Osteoblast (primary cell): ENCODE data around the gene CCNT2. TPM values are rescaled to one million over a fixed set of nuclear protein-coding genes. Genes with fewer than 3 reads are reported as not detected.

ENCODE experiments used
- DNase-seq: peaks from one replicate; pipeline ENCODE4 v3.0.0; 2011; ENCODE audit warnings: low spot score, mixed read lengths; ENCODE audit not compliant: insufficient read length; ENCODE audit errors: missing footprints
- H2AFZ ChIP-seq: 2 replicates; pipeline ENCODE4 v1.6.0; 2011; ENCODE audit warnings: mild to moderate bottlenecking, low read length
- H3K27ac ChIP-seq: 2 replicates; pipeline ENCODE4 v1.5.1; 2011; ENCODE audit warnings: mild to moderate bottlenecking, low read depth, low read length, moderate library complexity
- H3K27me3 ChIP-seq: 2 replicates; pipeline ENCODE4 v1.6.0; 2012; ENCODE audit warnings: mild to moderate bottlenecking, control low read depth, inconsistent platforms, low read length, moderate library complexity; ENCODE audit not compliant: insufficient read depth
- H3K36me3 ChIP-seq: 2 replicates; pipeline ENCODE4 v1.5.1; 2011; ENCODE audit warnings: mild to moderate bottlenecking, low read length, control low read depth, moderate library complexity; ENCODE audit not compliant: insufficient read depth
- H3K4me1 ChIP-seq: 2 replicates; pipeline ENCODE4 v1.5.1; 2011; ENCODE audit warnings: mild to moderate bottlenecking, low read length, control low read depth, moderate library complexity; ENCODE audit not compliant: insufficient read depth
- H3K4me2 ChIP-seq: 2 replicates; pipeline ENCODE4 v1.6.0; 2011; ENCODE audit warnings: mild to moderate bottlenecking, low read length; ENCODE audit not compliant: insufficient read depth
- H3K4me3 ChIP-seq: fragments of 200-600 bp; sonication (generic); 3 replicates; pipeline ENCODE4 v1.5.1; 2012; ENCODE audit warnings: mild to moderate bottlenecking, low read length, inconsistent platforms; ENCODE audit not compliant: insufficient read depth
- H3K79me2 ChIP-seq: 2 replicates; pipeline ENCODE4 v1.6.0; 2012; ENCODE audit warnings: mild to moderate bottlenecking, low read length, control low read depth, inconsistent platforms; ENCODE audit not compliant: insufficient read depth
- H3K9me3 ChIP-seq: 2 replicates; pipeline ENCODE4 v1.5.1; 2011; ENCODE audit warnings: low read depth, low read length, control low read depth
- H4K20me1 ChIP-seq: 2 replicates; pipeline ENCODE4 v1.6.0; 2012; ENCODE audit warnings: mild to moderate bottlenecking, low read length, control low read depth; ENCODE audit not compliant: insufficient read depth
- total RNA-seq: library from RNA; depleted of rRNA; stranded (reverse); fragments of >200 nt; gene quantifications from 2 replicates; pipeline ENCODE4 v1.2.3, GENCODE V29; 2012
- TF ChIP-seq, protein P1 (sequence below): IDR thresholded peaks from 2 replicates; pipeline ENCODE4 v1.5.1; 2011; ENCODE audit warnings: mild to moderate bottlenecking, low read depth, low read length, moderate library complexity; ENCODE audit errors: extremely low read depth

Gene CCNT2
- total RNA-seq, 1 donor = 26.8 TPM

DNA sequence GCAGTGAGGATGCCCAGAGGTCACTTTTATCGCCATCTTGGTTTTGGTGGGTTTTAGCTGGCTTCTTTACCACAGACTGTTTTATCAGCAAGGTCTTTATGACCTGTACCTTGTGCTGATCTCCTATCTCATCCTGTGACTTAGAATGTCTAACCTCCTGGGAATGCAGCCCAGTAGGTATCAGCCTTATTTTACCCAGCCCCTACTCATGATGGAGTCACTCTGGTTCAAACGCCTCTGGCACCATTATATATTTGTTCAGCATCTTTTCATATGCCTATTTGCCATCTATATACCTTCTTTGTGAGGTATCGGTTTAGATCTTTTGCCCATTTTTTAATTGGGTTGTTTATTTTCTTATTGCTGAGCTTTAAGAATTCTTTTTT, 7.2 kb upstream of the CCNT2 start:
- H3K4me3 ChIP-seq = no peak overlapping the region
- TF ChIP-seq, protein P1, sequence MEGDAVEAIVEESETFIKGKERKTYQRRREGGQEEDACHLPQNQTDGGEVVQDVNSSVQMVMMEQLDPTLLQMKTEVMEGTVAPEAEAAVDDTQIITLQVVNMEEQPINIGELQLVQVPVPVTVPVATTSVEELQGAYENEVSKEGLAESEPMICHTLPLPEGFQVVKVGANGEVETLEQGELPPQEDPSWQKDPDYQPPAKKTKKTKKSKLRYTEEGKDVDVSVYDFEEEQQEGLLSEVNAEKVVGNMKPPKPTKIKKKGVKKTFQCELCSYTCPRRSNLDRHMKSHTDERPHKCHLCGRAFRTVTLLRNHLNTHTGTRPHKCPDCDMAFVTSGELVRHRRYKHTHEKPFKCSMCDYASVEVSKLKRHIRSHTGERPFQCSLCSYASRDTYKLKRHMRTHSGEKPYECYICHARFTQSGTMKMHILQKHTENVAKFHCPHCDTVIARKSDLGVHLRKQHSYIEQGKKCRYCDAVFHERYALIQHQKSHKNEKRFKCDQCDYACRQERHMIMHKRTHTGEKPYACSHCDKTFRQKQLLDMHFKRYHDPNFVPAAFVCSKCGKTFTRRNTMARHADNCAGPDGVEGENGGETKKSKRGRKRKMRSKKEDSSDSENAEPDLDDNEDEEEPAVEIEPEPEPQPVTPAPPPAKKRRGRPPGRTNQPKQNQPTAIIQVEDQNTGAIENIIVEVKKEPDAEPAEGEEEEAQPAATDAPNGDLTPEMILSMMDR = no peak
- no peaks in the 10 kb centered on the region for H3K36me3 ChIP-seq
- H3K79me2 ChIP-seq = no peaks in the 10 kb centered on the region
- H3K27ac ChIP-seq = no peak overlapping the region
- no peak for DNase-seq
- no peaks in the 10 kb centered on the region for H3K4me1 ChIP-seq
- no peaks in the 10 kb centered on the region for H4K20me1 ChIP-seq
- H3K9me3 ChIP-seq = no peaks in the 10 kb centered on the region
- no peak overlapping the region for H2AFZ ChIP-seq
- H3K4me2 ChIP-seq = no peak overlapping the region
- H3K27me3 ChIP-seq = no peaks in the 10 kb centered on the region

GRCh38 chr2:134912361-134912760, 6.3 kb upstream of the CCNT2 start:
- H3K4me3 ChIP-seq = no peak overlapping the region
- H4K20me1 ChIP-seq = no peaks in the 10 kb centered on the region
- H2AFZ ChIP-seq = no peak overlapping the region
- H3K79me2 ChIP-seq = no peaks in the 10 kb centered on the region
- TF ChIP-seq, protein P1 = no peak
- H3K9me3 ChIP-seq = no peaks in the 10 kb centered on the region
- DNase-seq = no peak
- no peaks in the 10 kb centered on the region for H3K27me3 ChIP-seq
- H3K4me1 ChIP-seq = peaks cover under 1% of the 10 kb centered on the region
- H3K36me3 ChIP-seq = no peaks in the 10 kb centered on the region
- H3K4me2 ChIP-seq = no peak overlapping the region
- no peak overlapping the region for H3K27ac ChIP-seq

DNA sequence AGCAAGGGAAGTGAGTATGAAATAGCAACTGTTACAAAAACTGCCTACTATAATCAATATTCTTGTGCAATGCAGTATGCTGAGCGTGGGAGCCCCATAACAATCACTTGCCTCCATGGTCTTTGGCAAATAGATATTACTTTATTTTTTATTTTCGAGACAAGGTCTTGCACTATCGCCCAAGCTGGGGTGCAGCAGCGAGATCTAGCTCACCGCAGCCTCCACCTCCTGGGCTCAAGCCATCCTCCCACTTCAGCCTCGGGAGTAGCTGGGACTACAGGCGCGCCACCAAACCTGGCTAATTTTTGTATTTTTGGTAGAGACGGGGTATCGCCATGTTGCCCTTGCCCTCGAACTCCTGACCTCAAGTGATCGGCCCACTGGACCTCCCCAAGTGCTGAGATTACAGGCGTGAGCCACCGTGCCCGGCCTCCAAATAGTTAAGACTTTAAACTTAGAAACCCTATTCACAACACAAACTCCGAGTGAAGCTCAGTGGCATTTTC, 1.2 kb upstream of the CCNT2 start:
- H3K27ac ChIP-seq = peak overlapping the region; percentile 76
- TF ChIP-seq, protein P1 = no peak
- peak overlapping the region; percentile 89 for H2AFZ ChIP-seq
- H4K20me1 ChIP-seq = peaks cover 30% of the 10 kb centered on the region
- H3K79me2 ChIP-seq = peaks cover 37% of the 10 kb centered on the region
- no peak for DNase-seq
- H3K9me3 ChIP-seq = no peaks in the 10 kb centered on the region
- no peaks in the 10 kb centered on the region for H3K27me3 ChIP-seq
- H3K4me1 ChIP-seq = peaks cover 13% of the 10 kb centered on the region
- H3K36me3 ChIP-seq = no peaks in the 10 kb centered on the region
- H3K4me2 ChIP-seq = peak overlapping the region; percentile 98
- peak overlapping the region; percentile 87 for H3K4me3 ChIP-seq

- peaks cover 14% of the 10 kb centered on the region for H3K4me1 ChIP-seq
- TF ChIP-seq, protein P1 = peak; percentile 16
- no peaks in the 10 kb centered on the region for H3K9me3 ChIP-seq
- H3K36me3 ChIP-seq = no peaks in the 10 kb centered on the region
- H3K79me2 ChIP-seq = peaks cover 43% of the 10 kb centered on the region
- no peaks in the 10 kb centered on the region for H3K27me3 ChIP-seq
- DNase-seq = no peak
- H3K4me2 ChIP-seq = peak overlapping the region; percentile 98
- H4K20me1 ChIP-seq = peaks cover 34% of the 10 kb centered on the region
- H3K27ac ChIP-seq = peak overlapping the region; percentile 76
- peak overlapping the region; percentile 87 for H3K4me3 ChIP-seq
- peak overlapping the region; percentile 89 for H2AFZ ChIP-seq
Measured at GRCh38 chr2:134917888-134918525, 615 bp upstream of the CCNT2 start.
